Neural cell (in vitro differentiated cells): Measurements from ENCODE around the gene HCFC1. TPM values are rescaled to one million over a fixed set of nuclear protein-coding genes. Genes with fewer than 3 reads are reported as not detected.

Experiments used
- H2AFZ ChIP-seq: fragments of 200-600, 300-800 bp; sonication (generic), shearing (Covaris generic); 2 replicates; pipeline ENCODE4 v1.6.0; 2014; ENCODE audit warnings: low read depth, mild to moderate bottlenecking, antibody characterized with exemption, low read length, moderate library complexity
- H3F3A ChIP-seq: fragments of 200-600 bp; shearing (Covaris generic); 2 replicates; pipeline ENCODE4 v1.6.1; 2016; ENCODE audit warnings: mild to moderate bottlenecking, moderate library complexity, mixed read lengths, antibody characterized with exemption, low read length; ENCODE audit not compliant: insufficient read depth, poor library complexity, severe bottlenecking
- H3K27ac ChIP-seq: fragments of 200-600, 300-800 bp; sonication (generic), shearing (Covaris generic); 2 replicates; pipeline ENCODE4 v1.5.1; 2014; ENCODE audit warnings: mild to moderate bottlenecking, low read length, moderate library complexity
- H3K27me3 ChIP-seq: fragments of 300-800, 200-600 bp; sonication (generic), shearing (Covaris generic); 2 replicates; pipeline ENCODE4 v1.6.0; 2014; ENCODE audit warnings: mild to moderate bottlenecking, low read depth, low read length, moderate library complexity; ENCODE audit not compliant: insufficient read depth
- H3K36me3 ChIP-seq: fragments of 300-800, 200-600 bp; sonication (generic), shearing (Covaris generic); 2 replicates; pipeline ENCODE4 v1.5.1; 2014; ENCODE audit warnings: mild to moderate bottlenecking, antibody characterized with exemption, low read length, moderate library complexity; ENCODE audit not compliant: insufficient read depth
- H3K4me2 ChIP-seq: fragments of 300-800, 200-600 bp; sonication (generic), shearing (Covaris generic); 2 replicates; pipeline ENCODE4 v1.6.0; 2014; ENCODE audit warnings: mild to moderate bottlenecking, low read length
- H3K4me3 ChIP-seq: fragments of 300-800, 200-600 bp; sonication (generic), shearing (Covaris generic); 2 replicates; pipeline ENCODE4 v1.5.1; 2014; ENCODE audit warnings: mild to moderate bottlenecking, low read length, moderate library complexity
- H3K79me2 ChIP-seq: fragments of 200-600 bp; shearing (Covaris generic); replicated peaks from 2 replicates; pipeline ENCODE4 v1.6.0; 2014; ENCODE audit warnings: mild to moderate bottlenecking, low read length, moderate library complexity; ENCODE audit not compliant: insufficient read depth
- H3K9ac ChIP-seq: fragments of 300-800, 200-600 bp; sonication (generic), shearing (Covaris generic); 2 replicates; pipeline ENCODE4 v1.6.1; 2016; ENCODE audit warnings: mild to moderate bottlenecking, low read length, mixed read lengths
- H3K9me2 ChIP-seq: fragments of 200-600 bp; shearing (Covaris generic); 2 replicates; pipeline ENCODE4 v1.6.1; 2016; ENCODE audit warnings: mild to moderate bottlenecking, low read length, mixed read lengths; ENCODE audit not compliant: insufficient read depth
- H3K9me3 ChIP-seq: fragments of 200-600, 300-800 bp; sonication (generic), shearing (Covaris generic); 2 replicates; pipeline ENCODE4 v1.6.1; 2016; ENCODE audit warnings: mild to moderate bottlenecking, mixed run types, low read length, moderate library complexity, mixed read lengths
- H4K20me1 ChIP-seq: fragments of 200-600 bp; shearing (Covaris generic); 2 replicates; pipeline ENCODE4 v1.6.1; 2016; ENCODE audit warnings: mild to moderate bottlenecking, mixed run types; ENCODE audit not compliant: insufficient read depth
- CTCF ChIP-seq: fragments of 450-650 bp; IDR thresholded peaks from 2 replicates; pipeline ENCODE4 v1.5.1; 2014; ENCODE audit warnings: antibody characterized with exemption, mild to moderate bottlenecking, moderate library complexity; ENCODE audit not compliant: poor library complexity, severe bottlenecking
- EP300 ChIP-seq: fragments of 450-650 bp; conservative IDR thresholded peaks from 2 replicates; pipeline ENCODE4 v1.6.1; 2014; ENCODE audit warnings: antibody characterized with exemption, mild to moderate bottlenecking, moderate library complexity; ENCODE audit not compliant: poor library complexity, severe bottlenecking
- EZH2 ChIP-seq: fragments of 200-600, 300-800 bp; shearing (Covaris generic), sonication (generic); IDR thresholded peaks from 2 replicates; pipeline ENCODE4 v1.6.1; 2014; ENCODE audit warnings: antibody characterized with exemption, low read length, borderline replicate concordance, mild to moderate bottlenecking; ENCODE audit not compliant: insufficient read depth, poor library complexity, severe bottlenecking
- MXI1 ChIP-seq: fragments of 450-650 bp; conservative IDR thresholded peaks from 2 replicates; pipeline ENCODE4 v1.6.1; 2014; ENCODE audit warnings: antibody characterized with exemption, mild to moderate bottlenecking; ENCODE audit not compliant: poor library complexity, severe bottlenecking
- POLR2AphosphoS5 ChIP-seq: IDR thresholded peaks from 2 replicates; pipeline ENCODE4 v1.6.1; 2012
- RAD21 ChIP-seq: fragments of 450-650 bp; conservative IDR thresholded peaks from 2 replicates; pipeline ENCODE4 v1.6.1; 2014; ENCODE audit warnings: antibody characterized with exemption, mild to moderate bottlenecking, moderate library complexity
- REST ChIP-seq: IDR thresholded peaks from 2 replicates; pipeline ENCODE4 v1.6.1; 2012; ENCODE audit warnings: borderline replicate concordance
- SMC3 ChIP-seq: fragments of 450-650 bp; conservative IDR thresholded peaks from 2 replicates; pipeline ENCODE4 v1.6.1; 2014; ENCODE audit warnings: antibody characterized with exemption, mild to moderate bottlenecking, moderate library complexity; ENCODE audit not compliant: poor library complexity
- TAF1 ChIP-seq: IDR thresholded peaks from 2 replicates; pipeline ENCODE4 v1.6.1; 2012; ENCODE audit warnings: low read depth
- polyA plus RNA-seq: library from polyadenylated mRNA; depleted of rRNA; stranded (reverse); fragments of >200 nt; gene quantifications from 2 replicates; pipeline ENCODE4 v1.2.3, GENCODE V29; 2014

HCFC1 gene
- polyA plus RNA-seq, 1 donor from 2014 or later: 7.3 TPM

- Histone ChIP-seq H2AFZ (no peak overlapping the region), H3K27ac (no peak overlapping the region), H3K9me3 (no peaks in the 10 kb centered on the region), H3K4me3 (no peak overlapping the region), H3K36me3 (no peaks in the 10 kb centered on the region), H3K9me2 (no peaks in the 10 kb centered on the region), H3K9ac (no peak overlapping the region), H3K79me2 (no peaks in the 10 kb centered on the region), H3K27me3 (no peaks in the 10 kb centered on the region), H3F3A (no peaks in the 10 kb centered on the region), H4K20me1 (no peaks in the 10 kb centered on the region), H3K4me2 (no peak overlapping the region)
- TF ChIP-seq REST (no peak), RAD21 (no peak), EP300 (no peak), MXI1 (no peak), SMC3 (no peak), TAF1 (no peak), CTCF (no peak), EZH2 (no peak), POLR2AphosphoS5 (no peak)
Observed at GRCh38 chrX:153900831-153901752, 70.5 kb downstream of the HCFC1 start.

GRCh38 chrX:153897899-153898298 lies 73.7 kb downstream of the HCFC1 start:
- TF ChIP-seq RAD21 (no peak), REST (no peak), TAF1 (no peak), EZH2 (no peak), EP300 (no peak)
- no peak overlapping the region for H3K9ac ChIP-seq
- no peaks in the 10 kb centered on the region for H3K27me3 ChIP-seq
- H3K27ac ChIP-seq: no peak overlapping the region
- H3K36me3 ChIP-seq: no peaks in the 10 kb centered on the region
- H3K4me2 ChIP-seq: no peak overlapping the region
- H3K9me2 ChIP-seq: no peaks in the 10 kb centered on the region
- no peaks in the 10 kb centered on the region for H4K20me1 ChIP-seq
- no peaks in the 10 kb centered on the region for H3K79me2 ChIP-seq
- H3K4me3 ChIP-seq: no peak overlapping the region
- H3K9me3 ChIP-seq: no peaks in the 10 kb centered on the region
- no peaks in the 10 kb centered on the region for H3F3A ChIP-seq
- H2AFZ ChIP-seq: no peak overlapping the region
